Left renal pelvis (tissue), 4 donors: ENCODE data around the gene SLC2A3. TPM values are rescaled to one million over a fixed set of nuclear protein-coding genes. Genes with fewer than 3 reads are reported as not detected.
"Not testable (repeated sequence)": the region's sequence is repeated elsewhere in the genome, so short reads cannot be mapped to it uniquely, and the experiment has no call there.

ENCODE experiments used
- DNase-seq, 4 donors: peaks; one replicate each; pipeline ENCODE4 v3.0.0-alpha.2; 2013; ENCODE audit warnings: low read depth in 4 of 4, low spot score in 3 of 4
- polyA plus RNA-seq, 4 donors: library from polyadenylated mRNA; unstranded; fragments of 120-200 nt; gene quantifications; one replicate each; pipeline ENCODE4 v1.2.1, GENCODE V29; 2013; ENCODE audit not compliant: insufficient read length in 4 of 4

Gene SLC2A3
- polyA plus RNA-seq, 4 donors: 13.1 to 39.7 (median 19.2) TPM

GRCh38 chr12:7917392-7918267 is 18.4 kb downstream of the SLC2A3 start:
- DNase-seq: no peak

GRCh38 chr12:7916936-7917335 is 19.1 kb downstream of the SLC2A3 start:
- no peak for DNase-seq

- no peak for DNase-seq
Observed at GRCh38 chr12:7915661-7916403, 20.2 kb downstream of the SLC2A3 start.

DNA sequence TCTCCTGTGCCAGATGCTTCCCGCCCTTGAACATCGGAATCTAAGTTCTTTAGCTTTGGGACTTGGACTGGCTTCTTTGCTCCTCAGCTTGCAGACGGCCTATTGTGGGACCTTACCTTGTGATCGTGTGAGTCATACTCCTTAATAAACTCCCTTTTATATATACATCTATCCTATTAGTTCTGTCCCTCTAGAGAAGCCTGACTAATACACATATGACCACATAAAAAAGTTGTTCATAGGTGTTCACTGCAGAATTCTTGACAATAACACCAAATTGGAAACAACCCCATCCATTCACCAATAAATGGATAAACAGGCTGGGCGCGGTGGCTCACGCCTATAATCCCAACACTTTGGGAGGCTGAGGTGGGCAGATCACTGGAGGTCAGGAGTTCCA is 25.9 kb downstream of the SLC2A3 start:
- not testable (repeated sequence) for DNase-seq

DNA sequence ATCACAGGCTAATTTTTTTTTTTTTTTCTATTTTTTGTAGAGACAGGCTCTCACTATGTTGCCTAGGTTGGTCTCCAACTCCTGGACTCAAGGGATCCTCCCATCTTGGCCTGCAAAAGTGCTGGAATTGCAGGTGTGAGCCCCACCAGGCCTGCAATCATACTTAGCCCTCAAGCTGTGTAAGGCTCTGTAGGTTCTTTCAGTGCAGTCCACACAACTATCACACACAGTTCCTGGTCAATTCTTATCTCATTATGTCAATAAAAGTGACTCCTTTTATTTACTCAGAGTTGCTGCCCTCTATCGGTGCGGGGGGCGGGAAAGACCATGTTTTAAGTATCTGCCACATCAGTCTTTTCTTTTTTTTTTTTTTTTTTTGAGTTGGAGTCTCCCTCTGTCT is 29.0 kb downstream of the SLC2A3 start:
- no peak for DNase-seq

- not testable (repeated sequence) for DNase-seq
Observed at GRCh38 chr12:7906303-7906702, 29.7 kb downstream of the SLC2A3 start.

DNA sequence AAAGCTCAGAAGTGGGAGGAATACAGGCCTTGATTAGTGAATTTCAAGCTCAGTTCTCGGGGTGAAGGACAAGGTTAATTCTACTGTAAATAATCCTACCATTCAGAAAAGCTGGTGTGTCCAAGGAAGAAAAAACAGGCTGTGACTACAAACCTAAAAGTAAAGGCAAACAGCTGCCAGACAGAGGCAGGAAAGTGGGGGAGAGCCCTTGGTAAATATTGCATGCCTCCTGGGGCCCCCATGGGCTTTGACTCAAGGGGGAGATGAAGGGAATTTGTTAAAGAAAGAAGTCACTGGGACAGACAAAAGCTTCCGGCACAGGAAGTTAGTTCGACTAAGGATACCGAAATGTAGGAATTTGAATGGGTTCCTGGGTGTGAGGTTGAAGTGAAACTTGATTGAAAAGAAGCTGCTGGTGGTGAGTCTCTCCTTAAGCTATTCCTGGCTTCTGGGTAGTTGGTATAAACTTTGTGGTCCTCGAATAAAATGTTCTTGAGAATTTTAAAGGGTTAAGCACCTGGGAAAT is 30.3 kb downstream of the SLC2A3 start:
- peak in 1 of 4 donors; percentile 26 for DNase-seq

DNA sequence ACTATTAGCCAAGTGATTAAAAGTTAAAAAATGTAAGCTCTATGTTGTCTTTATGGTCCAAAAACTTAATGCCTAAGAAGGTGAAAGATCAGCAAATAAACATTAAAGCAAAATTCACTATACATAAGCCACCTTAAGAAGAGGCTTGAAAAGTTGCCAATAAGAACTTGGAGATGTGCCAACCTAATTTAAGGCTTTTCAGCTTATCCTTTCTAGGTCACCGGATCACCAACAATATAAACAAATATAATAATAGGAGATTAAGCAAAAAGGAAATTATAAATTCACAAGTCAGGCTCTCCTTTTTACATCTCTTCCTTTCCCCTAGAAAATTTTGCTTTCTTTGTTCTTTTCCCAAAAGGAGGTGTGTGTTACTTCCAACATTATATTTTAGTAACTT is 30.9 kb downstream of the SLC2A3 start:
- DNase-seq: peak in 1 of 4 donors; percentile 50

- DNase-seq: not testable (repeated sequence)
Observed at GRCh38 chr12:7902416-7902815, 33.6 kb downstream of the SLC2A3 start.

GRCh38 chr12:7899755-7900154 is 36.2 kb downstream of the SLC2A3 start:
- no peak for DNase-seq

GRCh38 chr12:7896726-7897125 is 39.3 kb downstream of the SLC2A3 start:
- not testable (repeated sequence) for DNase-seq

- no peak for DNase-seq
Observed at GRCh38 chr12:7892186-7892980, 43.6 kb downstream of the SLC2A3 start.

- DNase-seq: no peak
Observed at GRCh38 chr12:7884689-7885088, 51.3 kb downstream of the SLC2A3 start.

DNA sequence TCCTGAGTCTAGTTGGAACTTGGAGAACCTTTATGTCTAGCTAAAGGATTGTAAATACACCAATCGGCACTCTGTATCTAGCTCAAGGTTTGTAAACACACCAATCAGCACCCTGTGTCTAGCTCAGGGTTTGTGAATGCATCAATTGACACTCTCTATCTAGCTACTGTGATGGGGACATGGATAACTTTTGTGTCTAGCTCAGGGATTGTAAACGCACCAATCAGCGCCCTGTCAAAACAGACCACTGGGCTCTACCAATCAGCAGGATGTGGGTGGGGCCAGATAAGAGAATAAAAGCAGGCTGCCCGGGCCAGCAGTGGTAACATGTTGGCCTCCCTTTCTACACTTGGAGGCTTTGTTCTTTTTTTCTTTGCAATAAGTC is 54.3 kb downstream of the SLC2A3 start:
- not testable (repeated sequence) for DNase-seq

DNA sequence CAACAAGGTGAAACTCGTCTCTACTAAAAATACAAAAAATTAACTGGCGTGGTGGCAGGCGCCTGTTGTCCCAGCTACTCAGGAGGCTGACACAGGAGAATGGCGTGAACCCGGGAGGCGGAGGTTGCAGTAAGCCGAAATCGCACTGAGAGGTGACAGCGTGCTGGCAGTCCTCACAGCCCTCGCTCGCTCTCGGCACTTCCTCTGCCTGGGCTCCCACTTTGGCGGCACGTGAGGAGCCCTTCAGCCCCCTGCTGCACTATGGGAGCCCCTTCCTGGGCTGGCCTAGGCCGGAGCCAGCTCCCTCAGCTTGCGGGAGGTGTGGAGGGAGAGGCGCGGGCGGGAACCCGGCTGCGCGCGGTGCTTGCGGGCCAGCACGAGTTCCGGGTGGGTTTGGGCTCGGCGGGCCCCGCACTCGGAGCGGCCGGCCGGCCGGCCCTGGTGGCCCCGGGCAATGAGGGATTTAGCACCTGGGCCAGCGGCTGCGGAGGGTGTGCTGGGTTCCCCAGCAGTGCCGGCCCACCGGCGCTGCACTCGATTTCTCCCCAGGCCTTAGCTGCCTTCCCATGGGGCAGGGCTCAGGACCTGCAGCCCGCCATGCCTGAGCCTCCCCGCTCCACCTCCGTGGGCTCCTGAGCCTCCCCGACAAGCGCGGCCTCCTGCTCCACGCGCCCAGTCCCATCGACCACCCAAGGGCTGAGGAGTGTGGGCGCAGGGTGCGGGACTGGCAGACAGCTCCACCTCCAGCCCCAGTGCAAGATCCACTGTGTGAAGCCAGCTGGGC is 54.8 kb downstream of the SLC2A3 start:
- not testable (repeated sequence) for DNase-seq

DNA sequence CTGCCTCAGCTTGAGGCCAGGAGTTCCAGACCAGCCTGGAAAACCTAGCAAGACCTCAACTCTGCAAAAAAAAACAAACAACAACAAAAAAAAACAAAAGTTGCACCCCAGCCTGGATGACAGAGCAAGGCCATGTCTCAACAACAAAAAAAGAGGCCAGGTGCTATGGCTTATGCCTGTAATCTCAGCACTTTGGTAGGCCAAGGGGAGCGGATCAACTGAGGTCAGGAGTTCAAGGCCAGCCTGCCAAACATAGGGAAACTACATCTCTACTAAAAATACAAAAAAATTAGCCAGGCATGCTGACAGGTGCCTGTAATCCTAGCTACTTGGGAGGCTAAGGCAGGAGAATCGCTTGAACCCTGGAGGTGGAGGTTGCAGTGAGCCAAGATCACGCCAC is 56.7 kb downstream of the SLC2A3 start:
- no peak for DNase-seq

GRCh38 chr12:7877420-7877819 is 58.6 kb downstream of the SLC2A3 start:
- DNase-seq: no peak

- DNase-seq: no peak
Observed at GRCh38 chr12:7872566-7873319, 63.2 kb downstream of the SLC2A3 start, which contains the start of gene SLC2A14. SLC2A14 (minus strand) TSS chr12:7872915; CDS start chr12:7869880, 3,035 bp downstream.

DNA sequence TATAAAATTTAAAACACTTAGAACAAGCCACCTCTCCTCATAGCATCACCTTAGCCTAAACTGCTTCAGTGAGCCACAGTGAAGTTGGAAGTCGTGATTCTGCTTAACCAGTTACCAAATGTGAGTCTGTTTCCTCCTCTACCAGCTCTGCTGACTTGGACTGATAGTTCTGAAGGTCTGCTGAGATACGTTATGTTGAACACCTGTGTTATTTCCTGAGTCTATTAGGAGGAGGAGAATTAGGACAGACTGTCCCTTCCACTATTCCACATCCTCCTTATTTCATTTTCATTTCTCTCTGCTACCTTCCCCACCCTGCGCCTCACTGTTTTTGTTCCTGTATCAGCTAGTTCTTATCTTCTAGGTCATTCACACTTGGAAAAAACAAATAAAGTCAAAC is 65.7 kb downstream of the SLC2A3 start:
- DNase-seq: no peak
